Gastrocnemius medialis (tissue), 4 donors: ENCODE measurements around the gene DNAJC1.

Experiments
- CTCF ChIP-seq, 5 experiments: fragments of 450-650 bp in 3 of 5; fragments of 200-600 bp in 2 of 5; sonication (generic) in 2 of 5; IDR thresholded peaks in 4 of 5; conservative IDR thresholded peaks in 1 of 5; 1 replicate in 4 of 5; 2 replicates in 1 of 5; pipeline ENCODE4 v1.5.1; 2016 to 2019; ENCODE audit warnings: antibody characterized with exemption in 5 of 5, mild to moderate bottlenecking in 3 of 5, moderate library complexity in 3 of 5
- POLR2A ChIP-seq, 2 donors: fragments of 450-650 bp; IDR thresholded peaks; one replicate each; pipeline ENCODE4 v1.6.1; 2017; ENCODE audit warnings: antibody characterized with exemption in 2 of 2, mild to moderate bottlenecking in 2 of 2, moderate library complexity in 2 of 2

GRCh38 chr10:22010973-22011408 is 7.5 kb upstream of the DNAJC1 start:
- peak in 2 of 5 experiments; percentile 24 to 46 for TF ChIP-seq CTCF (IDR thresholded peaks at IDR 0.05 in 4 of 5, conservative IDR thresholded peaks at IDR 0.05 in 1 of 5)
- TF ChIP-seq POLR2A (IDR thresholded peaks at IDR 0.05): no peak
